Gastrocnemius medialis (tissue), 4 donors: Measurements from ENCODE around the gene ADGRD2. TPM values are rescaled to one million over a fixed set of nuclear protein-coding genes. Genes with fewer than 3 reads are reported as not detected.

ENCODE experiments used
- ATAC-seq, 2 donors: fragments of 150-250 bp; one replicate each; pipeline ENCODE4 v1.9.1; 2016
- DNase-seq, 2 donors: peaks; one replicate each; pipeline ENCODE4 v3.0.0-alpha.2; 2019
- H3K27ac ChIP-seq, 4 donors: fragments of 200-600 bp; sonication (generic); 1 replicate in 1 of 4; 2 replicates in 3 of 4; pipeline ENCODE4 v1.5.1; 2016 to 2018; ENCODE audit warnings: mild to moderate bottlenecking in 2 of 4, moderate library complexity in 1 of 4
- H3K27me3 ChIP-seq, 3 donors: fragments of 200-600 bp; sonication (generic) in 2 of 3; 1 replicate in 1 of 3; 2 replicates in 2 of 3; pipeline versions ENCODE4 v1.5.1 to v1.6.0; 2016 to 2019; ENCODE audit warnings: mild to moderate bottlenecking in 1 of 3, moderate library complexity in 1 of 3
- H3K36me3 ChIP-seq, 2 donors: fragments of 200-600 bp; sonication (generic) in 1 of 2; one replicate each; pipeline ENCODE4 v1.5.1; 2017 to 2018
- H3K4me1 ChIP-seq, 2 donors: fragments of 200-600 bp; sonication (generic) in 1 of 2; one replicate each; pipeline ENCODE4 v1.5.1; 2016 to 2017; ENCODE audit warnings: mild to moderate bottlenecking in 2 of 2
- H3K4me3 ChIP-seq, 4 donors: fragments of 200-600 bp; sonication (generic) in 3 of 4; 1 replicate in 1 of 4; 2 replicates in 3 of 4; pipeline ENCODE4 v1.5.1; 2016 to 2019; ENCODE audit warnings: mild to moderate bottlenecking in 2 of 4
- H3K9me3 ChIP-seq, 3 donors: fragments of 200-600 bp; sonication (generic) in 2 of 3; 1 replicate in 1 of 3; 2 replicates in 2 of 3; pipeline ENCODE4 v1.5.1; 2016 to 2019
- CTCF ChIP-seq, 5 experiments: fragments of 450-650 bp in 3 of 5; fragments of 200-600 bp in 2 of 5; sonication (generic) in 2 of 5; IDR thresholded peaks in 4 of 5; conservative IDR thresholded peaks in 1 of 5; 1 replicate in 4 of 5; 2 replicates in 1 of 5; pipeline ENCODE4 v1.5.1; 2016 to 2019; ENCODE audit warnings: antibody characterized with exemption in 5 of 5, mild to moderate bottlenecking in 3 of 5, moderate library complexity in 3 of 5
- POLR2A ChIP-seq, 2 donors: fragments of 450-650 bp; IDR thresholded peaks; one replicate each; pipeline ENCODE4 v1.6.1; 2017; ENCODE audit warnings: antibody characterized with exemption in 2 of 2, mild to moderate bottlenecking in 2 of 2, moderate library complexity in 2 of 2
- in situ Hi-C, 4 donors: fragments of 200-750 bp; cut with MboI; loops; one replicate each; pipeline versions ENCODE4 v1.15.0 to v1.8.0; 2017; ENCODE audit warnings: low sequenced_read_pairs in 4 of 4
- intact Hi-C: fragments of 100-400 bp; cut with DNase I; formaldehyde crosslinking; loops from one replicate; pipeline ENCODE4 v1.15.1; 2023; ENCODE audit warnings: low total_unique reads
- total RNA-seq, 4 donors: library from RNA; depleted of rRNA; stranded (reverse); fragments of >200 nt; gene quantifications; one replicate each; pipeline versions ENCODE4 v1.1.0 to v1.2.3, GENCODE V29; 2016

The ADGRD2 gene
- total RNA-seq, 4 donors from 2014 or later: not detected

DNA sequence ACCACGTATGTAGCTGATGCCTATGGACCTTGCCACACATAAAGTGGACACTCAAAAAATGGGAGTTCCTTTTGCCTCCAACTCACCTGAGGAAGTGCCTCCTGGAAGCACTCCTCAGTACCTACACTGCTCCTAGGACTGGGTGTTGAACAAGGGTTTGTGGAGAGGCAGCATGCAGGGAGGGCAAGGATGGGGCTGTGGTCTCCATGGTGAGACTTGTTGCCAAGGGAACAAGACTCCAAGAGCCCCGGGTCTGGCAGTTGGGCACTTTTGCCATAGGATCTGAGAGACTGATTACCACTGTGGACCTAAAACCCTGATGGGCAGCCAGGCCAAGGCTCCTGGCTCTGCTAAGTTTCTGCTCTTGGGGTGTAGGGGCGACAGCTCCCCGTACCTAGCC lies 63.9 kb downstream of the ADGRD2 start:
- intact Hi-C loops: no loop called here
- H3K36me3 ChIP-seq: no peaks in the 10 kb centered on the region
- no peaks in the 10 kb centered on the region for H3K9me3 ChIP-seq
- H3K27me3 ChIP-seq: no peaks in the 10 kb centered on the region
- no peak overlapping the region for H3K27ac ChIP-seq
- DNase-seq (no peak), ATAC-seq (no peak)
- in situ Hi-C loops: no loop called here
- TF ChIP-seq POLR2A (IDR thresholded peaks at IDR 0.05) (no peak), CTCF (IDR thresholded peaks at IDR 0.05 in 4 of 5, conservative IDR thresholded peaks at IDR 0.05 in 1 of 5) (no peak)
- no peaks in the 10 kb centered on the region for H3K4me1 ChIP-seq
- no peak overlapping the region for H3K4me3 ChIP-seq

DNA sequence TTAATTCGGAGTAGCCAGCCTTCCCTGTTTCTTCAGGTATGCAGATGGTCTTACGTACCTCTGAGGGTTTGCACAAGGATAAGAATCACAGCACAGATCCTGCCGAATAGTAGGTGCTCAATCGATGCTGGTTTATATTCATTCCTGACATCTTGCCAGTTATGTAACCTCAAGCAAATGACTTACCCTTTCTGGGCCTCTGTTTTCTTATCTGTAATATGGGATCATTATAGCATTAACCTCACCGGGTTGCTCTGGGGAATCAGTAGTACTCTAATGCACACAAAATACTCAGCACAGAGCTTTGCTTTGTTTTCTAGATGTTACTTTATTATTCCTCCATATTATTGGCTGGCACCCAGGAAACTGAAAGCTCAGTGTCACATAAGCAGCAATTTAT lies 64.6 kb downstream of the ADGRD2 start:
- no peaks in the 10 kb centered on the region for H3K9me3 ChIP-seq
- no peaks in the 10 kb centered on the region for H3K27me3 ChIP-seq
- H3K27ac ChIP-seq: no peak overlapping the region
- no peaks in the 10 kb centered on the region for H3K4me1 ChIP-seq
- no peaks in the 10 kb centered on the region for H3K36me3 ChIP-seq
- TF ChIP-seq POLR2A (IDR thresholded peaks at IDR 0.05) (no peak), CTCF (IDR thresholded peaks at IDR 0.05 in 4 of 5, conservative IDR thresholded peaks at IDR 0.05 in 1 of 5) (no peak)
- DNase-seq (no peak), ATAC-seq (no peak)
- in situ Hi-C loops (no loop called here), intact Hi-C loops (no loop called here)
- no peak overlapping the region for H3K4me3 ChIP-seq

- in situ Hi-C loops: no loop called here
- Histone ChIP-seq H3K27me3 (no peaks in the 10 kb centered on the region), H3K27ac (no peak overlapping the region), H3K4me3 (no peak overlapping the region), H3K36me3 (no peaks in the 10 kb centered on the region), H3K4me1 (no peaks in the 10 kb centered on the region), H3K9me3 (no peaks in the 10 kb centered on the region)
- intact Hi-C loops: no loop called here
- ATAC-seq (no peak), DNase-seq (no peak)
- TF ChIP-seq CTCF (IDR thresholded peaks at IDR 0.05 in 4 of 5, conservative IDR thresholded peaks at IDR 0.05 in 1 of 5) (no peak), POLR2A (IDR thresholded peaks at IDR 0.05) (no peak)
These were observed 67.3 kb downstream of the ADGRD2 start for GRCh38 chr9:124517600-124517999.

GRCh38 chr9:124518116-124518515 lies 67.9 kb downstream of the ADGRD2 start:
- H3K4me3 ChIP-seq: no peak overlapping the region
- intact Hi-C loops: no loop called here

More at GRCh38 chr9:124518116-124518515, 67.9 kb downstream of the ADGRD2 start:
- TF ChIP-seq CTCF (IDR thresholded peaks at IDR 0.05 in 4 of 5, conservative IDR thresholded peaks at IDR 0.05 in 1 of 5) (no peak), POLR2A (IDR thresholded peaks at IDR 0.05) (no peak)
- no peaks in the 10 kb centered on the region for H3K36me3 ChIP-seq
- in situ Hi-C loops: no loop called here
- H3K9me3 ChIP-seq: no peaks in the 10 kb centered on the region
- no peak overlapping the region for H3K27ac ChIP-seq
- no peaks in the 10 kb centered on the region for H3K4me1 ChIP-seq
- ATAC-seq (no peak), DNase-seq (no peak)
- H3K27me3 ChIP-seq: no peaks in the 10 kb centered on the region
